Measurements from ENCODE around the gene MYBPH. TPM values are rescaled to one million over a fixed set of nuclear protein-coding genes. Genes with fewer than 3 reads are reported as not detected.

MYBPH gene
- total RNA-seq, 1 donor from 2014 or later, result not detected

DNA sequence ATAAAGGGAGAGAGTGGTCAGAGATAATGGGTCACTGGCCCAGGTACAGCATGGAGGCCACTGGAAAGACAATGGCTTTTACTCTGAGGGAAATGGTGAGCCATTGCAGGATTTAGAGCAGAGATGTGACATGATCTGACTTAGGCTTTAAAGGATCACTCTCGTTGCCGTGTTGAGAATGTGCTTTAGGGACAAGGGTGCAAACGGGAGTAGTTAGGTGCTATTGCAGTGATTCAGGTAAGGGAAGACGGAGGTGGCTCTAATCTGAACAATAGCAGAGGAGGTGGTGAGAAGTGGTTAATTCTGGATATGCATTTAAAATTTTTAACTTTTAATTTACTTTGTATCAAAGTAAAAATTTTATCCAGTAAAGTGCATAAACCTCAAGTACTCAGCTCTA, 38.3 kb downstream of the MYBPH start:
- Mint-ChIP-seq H3K4me1 (ENCODE audit: low read depth) (peaks cover 5% of the 10 kb centered on the region), H3K36me3 (ENCODE audit: insufficient read depth) (no peaks in the 10 kb centered on the region), H3K4me3 (ENCODE audit: low read depth) (no peak overlapping the region), H3K9me3 (ENCODE audit: low read depth) (no peaks in the 10 kb centered on the region), H3K27me3 (peaks cover 18% of the 10 kb centered on the region), H3K27ac (no peak overlapping the region)
- TF ChIP-seq, protein P1, sequence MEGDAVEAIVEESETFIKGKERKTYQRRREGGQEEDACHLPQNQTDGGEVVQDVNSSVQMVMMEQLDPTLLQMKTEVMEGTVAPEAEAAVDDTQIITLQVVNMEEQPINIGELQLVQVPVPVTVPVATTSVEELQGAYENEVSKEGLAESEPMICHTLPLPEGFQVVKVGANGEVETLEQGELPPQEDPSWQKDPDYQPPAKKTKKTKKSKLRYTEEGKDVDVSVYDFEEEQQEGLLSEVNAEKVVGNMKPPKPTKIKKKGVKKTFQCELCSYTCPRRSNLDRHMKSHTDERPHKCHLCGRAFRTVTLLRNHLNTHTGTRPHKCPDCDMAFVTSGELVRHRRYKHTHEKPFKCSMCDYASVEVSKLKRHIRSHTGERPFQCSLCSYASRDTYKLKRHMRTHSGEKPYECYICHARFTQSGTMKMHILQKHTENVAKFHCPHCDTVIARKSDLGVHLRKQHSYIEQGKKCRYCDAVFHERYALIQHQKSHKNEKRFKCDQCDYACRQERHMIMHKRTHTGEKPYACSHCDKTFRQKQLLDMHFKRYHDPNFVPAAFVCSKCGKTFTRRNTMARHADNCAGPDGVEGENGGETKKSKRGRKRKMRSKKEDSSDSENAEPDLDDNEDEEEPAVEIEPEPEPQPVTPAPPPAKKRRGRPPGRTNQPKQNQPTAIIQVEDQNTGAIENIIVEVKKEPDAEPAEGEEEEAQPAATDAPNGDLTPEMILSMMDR (IDR thresholded peaks at IDR 0.05; ENCODE audit: unreplicated experiment), result no peak
- DNase-seq (ENCODE audit: low spot score, unreplicated experiment), result no peak

DNA sequence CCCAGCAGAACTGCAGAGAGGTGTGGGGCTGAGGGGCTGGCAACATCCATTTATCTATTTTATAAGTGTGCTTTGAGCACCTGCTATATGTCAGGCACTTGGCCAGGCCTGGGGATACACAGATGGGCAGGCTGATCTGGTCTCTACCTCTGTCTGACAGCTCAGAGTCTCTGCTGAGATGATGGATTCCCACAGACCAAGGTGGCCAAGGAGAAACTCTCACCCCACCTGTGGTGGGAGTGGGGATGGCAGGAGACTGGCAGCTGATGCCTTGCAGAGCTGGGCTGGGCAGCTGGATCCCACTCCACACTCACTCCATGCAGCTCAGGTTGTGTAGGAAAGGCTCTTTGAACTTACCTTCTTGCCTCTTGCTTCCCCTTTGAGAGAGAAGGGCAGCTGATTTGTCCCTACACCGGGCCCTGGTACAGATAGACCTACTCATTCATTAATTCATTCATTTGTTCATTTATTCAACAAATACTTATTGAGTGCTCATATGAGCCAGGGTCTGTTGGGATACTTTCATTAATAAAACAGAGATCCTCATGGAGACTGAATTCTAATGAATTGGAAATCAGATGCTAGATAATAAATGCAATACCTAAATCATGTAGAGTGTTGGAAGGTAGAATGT, 39.1 kb downstream of the MYBPH start:
- no peak for DNase-seq (ENCODE audit: low spot score, unreplicated experiment)
- no peaks in the 10 kb centered on the region for H3K9me3 Mint-ChIP-seq (ENCODE audit: low read depth)
- TF ChIP-seq, protein P1 (IDR thresholded peaks at IDR 0.05; ENCODE audit: unreplicated experiment), result peak; percentile 25
- peaks cover 16% of the 10 kb centered on the region for H3K27me3 Mint-ChIP-seq
- no peak overlapping the region for H3K4me3 Mint-ChIP-seq (ENCODE audit: low read depth)
- H3K27ac Mint-ChIP-seq, result no peak overlapping the region
- H3K4me1 Mint-ChIP-seq (ENCODE audit: low read depth), result peaks cover 5% of the 10 kb centered on the region
- no peaks in the 10 kb centered on the region for H3K36me3 Mint-ChIP-seq (ENCODE audit: insufficient read depth)

DNA sequence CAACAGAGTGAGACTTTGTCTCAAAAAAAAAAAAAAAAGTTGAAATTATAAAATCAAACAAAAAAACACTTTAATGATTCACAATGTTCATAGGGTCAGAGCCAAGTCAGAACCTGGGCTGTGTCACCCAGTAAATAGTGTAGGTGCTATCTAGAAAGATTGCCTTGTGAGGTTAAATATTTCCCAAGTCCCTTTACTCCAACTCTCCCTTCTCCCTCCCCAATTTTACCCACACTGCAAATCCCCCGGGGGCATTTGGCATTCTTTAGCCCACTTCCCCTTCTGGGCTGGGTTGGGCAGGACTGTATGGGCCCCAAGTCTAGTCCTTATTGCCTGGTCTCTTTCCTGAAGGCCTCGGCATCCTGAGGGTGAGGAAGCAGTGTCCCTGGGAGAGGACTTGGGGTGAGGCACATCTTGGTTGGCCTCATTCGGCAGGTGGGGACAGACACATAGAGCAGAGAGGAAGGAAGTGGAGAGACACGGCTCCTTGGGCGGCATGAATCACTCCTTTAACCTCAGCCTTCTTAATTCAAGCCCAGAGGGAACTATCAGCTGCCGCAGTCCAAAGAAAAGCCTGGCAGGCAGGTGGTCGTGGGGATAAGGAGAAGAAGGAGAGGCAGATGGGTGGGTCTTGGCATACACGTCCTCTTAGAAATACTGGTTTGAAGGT, 39.9 kb downstream of the MYBPH start:
- DNase-seq (ENCODE audit: low spot score, unreplicated experiment), result no peak
- Mint-ChIP-seq H3K27me3 (peaks cover 20% of the 10 kb centered on the region), H3K36me3 (ENCODE audit: insufficient read depth) (no peaks in the 10 kb centered on the region), H3K4me1 (ENCODE audit: low read depth) (peaks cover 3% of the 10 kb centered on the region), H3K27ac (no peak overlapping the region), H3K9me3 (ENCODE audit: low read depth) (no peaks in the 10 kb centered on the region), H3K4me3 (ENCODE audit: low read depth) (no peak overlapping the region)
- TF ChIP-seq, protein P1 (IDR thresholded peaks at IDR 0.05; ENCODE audit: unreplicated experiment), result no peak

DNA sequence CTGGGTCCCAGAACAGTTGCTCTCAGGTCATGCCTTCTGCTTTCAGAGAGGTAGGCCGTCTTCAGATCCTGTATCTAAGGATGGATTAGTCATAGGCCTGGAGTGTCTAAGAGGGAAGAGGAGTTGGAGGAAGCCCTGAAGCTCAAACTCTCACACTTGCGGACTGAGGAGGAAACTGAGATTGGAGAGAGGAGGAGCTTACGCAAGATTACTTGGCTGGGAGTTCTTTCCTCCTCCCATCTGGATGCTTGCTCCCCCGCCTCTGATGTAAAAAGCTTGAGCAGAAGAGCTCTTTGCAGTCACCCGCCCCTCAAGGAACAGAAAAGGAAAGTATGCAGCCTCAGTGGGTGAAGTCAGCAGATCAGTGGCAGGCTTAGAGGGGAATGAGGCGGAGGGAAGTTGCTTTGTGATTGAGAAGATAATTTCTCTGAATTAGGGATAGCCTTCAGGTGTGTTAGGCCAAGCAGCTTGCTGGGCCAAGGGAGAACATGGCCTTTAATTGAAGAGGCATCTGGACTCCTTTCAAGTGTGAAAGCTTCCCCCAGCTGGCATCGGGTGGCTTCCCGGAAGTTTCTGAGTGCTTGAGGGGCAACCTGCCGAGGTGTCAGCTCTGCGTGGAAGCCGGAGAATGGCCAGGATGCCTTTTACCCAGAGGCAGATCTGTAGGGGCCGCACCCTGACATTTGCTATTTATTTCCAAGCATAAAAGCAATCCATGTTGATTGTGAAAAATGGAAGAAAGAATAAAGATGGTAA, 41.5 kb downstream of the MYBPH start:
- Mint-ChIP-seq H3K4me3 (ENCODE audit: low read depth) (no peak overlapping the region), H3K36me3 (ENCODE audit: insufficient read depth) (no peaks in the 10 kb centered on the region), H3K9me3 (ENCODE audit: low read depth) (no peaks in the 10 kb centered on the region), H3K4me1 (ENCODE audit: low read depth) (peaks cover 2% of the 10 kb centered on the region), H3K27ac (no peak overlapping the region), H3K27me3 (peaks cover 32% of the 10 kb centered on the region)
- TF ChIP-seq, protein P1 (IDR thresholded peaks at IDR 0.05; ENCODE audit: unreplicated experiment), result no peak
- no peak for DNase-seq (ENCODE audit: low spot score, unreplicated experiment)

DNA sequence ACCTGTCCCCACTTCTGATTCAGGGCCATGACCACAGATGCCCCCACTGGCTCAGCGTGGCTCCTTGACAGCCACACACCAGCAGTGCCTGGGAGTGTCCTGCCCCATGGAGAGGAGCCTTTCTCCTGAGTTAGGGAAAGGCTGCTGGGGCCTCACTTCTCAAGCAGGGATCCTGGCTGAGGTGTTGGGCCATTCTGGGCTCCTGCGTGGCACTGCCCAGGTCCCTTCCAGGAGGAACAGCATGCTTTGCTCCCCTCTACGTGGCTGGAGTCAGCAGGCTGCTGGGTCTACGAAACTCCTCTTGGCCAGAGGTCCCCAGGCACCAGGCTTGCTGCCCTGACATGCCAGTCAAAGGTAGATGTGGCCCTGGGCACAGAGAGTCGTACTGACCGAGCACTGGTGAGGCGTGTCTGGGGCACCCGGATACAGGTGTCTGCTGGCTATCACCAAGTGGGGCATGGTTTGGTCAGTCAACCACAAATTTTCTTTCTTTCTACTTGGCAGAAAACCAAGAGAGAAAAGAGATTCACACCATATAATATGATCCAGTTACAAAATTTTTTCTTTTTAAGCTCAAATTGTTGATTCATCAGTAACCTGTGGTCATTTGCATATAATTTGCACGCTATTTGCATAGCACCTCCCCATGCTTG, 44.0 kb downstream of the MYBPH start:
- DNase-seq (ENCODE audit: low spot score, unreplicated experiment), result no peak
- TF ChIP-seq, protein P1 (IDR thresholded peaks at IDR 0.05; ENCODE audit: unreplicated experiment), result no peak
- H3K4me1 Mint-ChIP-seq (ENCODE audit: low read depth), result peaks cover 12% of the 10 kb centered on the region
- H3K27ac Mint-ChIP-seq, result no peak overlapping the region
- no peaks in the 10 kb centered on the region for H3K9me3 Mint-ChIP-seq (ENCODE audit: low read depth)
- H3K27me3 Mint-ChIP-seq, result peaks cover 47% of the 10 kb centered on the region
- no peaks in the 10 kb centered on the region for H3K36me3 Mint-ChIP-seq (ENCODE audit: insufficient read depth)
- no peak overlapping the region for H3K4me3 Mint-ChIP-seq (ENCODE audit: low read depth)
